HepG2 (cell line): ENCODE measurements around the gene VAV2. TPM values are rescaled to one million over a fixed set of nuclear protein-coding genes. Genes with fewer than 3 reads are reported as not detected.

ENCODE experiments used
- AKAP8 ChIP-seq: sonication (generic); formaldehyde crosslinking; IDR thresholded peaks from 2 replicates; pipeline ENCODE4 v1.5.1; 2020; ENCODE audit warnings: mild to moderate bottlenecking, missing genetic modification reagents
- BCL6 ChIP-seq: IDR thresholded peaks from 2 replicates; pipeline ENCODE4 v1.6.1; 2016; ENCODE audit warnings: missing genetic modification reagents, missing compliant biosample characterization
- GLMP ChIP-seq: sonication (generic); formaldehyde crosslinking; IDR thresholded peaks from 2 replicates; pipeline ENCODE4 v1.9.0; 2021; ENCODE audit warnings: missing genetic modification reagents, mild to moderate bottlenecking, borderline replicate concordance
- GZF1 ChIP-seq: sonication (generic); formaldehyde crosslinking; IDR thresholded peaks from 2 replicates; pipeline ENCODE4 v1.5.1; 2020; ENCODE audit warnings: mild to moderate bottlenecking, missing genetic modification reagents
- HES4 ChIP-seq: sonication (generic); formaldehyde crosslinking; IDR thresholded peaks from 2 replicates; pipeline ENCODE4 v1.9.0; 2021; ENCODE audit warnings: mild to moderate bottlenecking, missing genetic modification reagents, borderline replicate concordance
- HNRNPL ChIP-seq: fragments of 200-400 bp; formaldehyde crosslinking; IDR thresholded peaks from 2 replicates; pipeline ENCODE4 v1.6.1; 2017; ENCODE audit warnings: mild to moderate bottlenecking, low read depth, low read length
- HNRNPLL ChIP-seq: fragments of 200-400 bp; formaldehyde crosslinking; IDR thresholded peaks from 2 replicates; pipeline ENCODE4 v1.6.1; 2017; ENCODE audit warnings: mild to moderate bottlenecking, low read depth, low read length; ENCODE audit not compliant: poor library complexity, severe bottlenecking
- KDM3A ChIP-seq: IDR thresholded peaks from 2 replicates; pipeline ENCODE4 v1.6.1; 2018; ENCODE audit warnings: low read depth, missing compliant biosample characterization
- MTA1 ChIP-seq: sonication (generic); formaldehyde crosslinking; IDR thresholded peaks from 2 replicates; pipeline ENCODE4 v1.4.0; 2020; ENCODE audit warnings: missing genetic modification reagents, mild to moderate bottlenecking, borderline replicate concordance
- MTERF4 ChIP-seq: sonication (generic); formaldehyde crosslinking; IDR thresholded peaks from 2 replicates; pipeline ENCODE4 v1.8.0; 2023; ENCODE audit warnings: mild to moderate bottlenecking, missing genetic modification reagents
- MYPOP ChIP-seq: sonication (generic); formaldehyde crosslinking; IDR thresholded peaks from 2 replicates; pipeline ENCODE4 v1.8.1; 2023; ENCODE audit warnings: mild to moderate bottlenecking, moderate library complexity, missing genetic modification reagents
- NKX3-1 ChIP-seq: sonication (generic); formaldehyde crosslinking; IDR thresholded peaks from 2 replicates; pipeline ENCODE4 v1.5.0; 2020; ENCODE audit warnings: missing genetic modification reagents
- POLR2AphosphoS5 ChIP-seq: IDR thresholded peaks from 2 replicates; pipeline ENCODE4 v1.6.1; 2012; ENCODE audit warnings: low read depth, low read length
- SKI ChIP-seq: fragments of 450-650 bp; IDR thresholded peaks from one replicate; pipeline ENCODE4 v1.6.1; 2018; ENCODE audit warnings: mild to moderate bottlenecking; ENCODE audit not compliant: partially characterized antibody
- STAG1 ChIP-seq: sonication (generic); formaldehyde crosslinking; IDR thresholded peaks from 2 replicates; pipeline ENCODE4 v1.4.0; 2020; ENCODE audit warnings: missing genetic modification reagents
- UBTF ChIP-seq: sonication (generic); formaldehyde crosslinking; IDR thresholded peaks from 2 replicates; pipeline ENCODE4 v1.4.0; 2020; ENCODE audit warnings: mild to moderate bottlenecking, missing genetic modification reagents
- ZNF619 ChIP-seq: sonication (generic); formaldehyde crosslinking; IDR thresholded peaks from 2 replicates; pipeline ENCODE4 v1.4.0; 2020; ENCODE audit warnings: mild to moderate bottlenecking, missing genetic modification reagents
- ZNF660 ChIP-seq: sonication (generic); formaldehyde crosslinking; IDR thresholded peaks from 2 replicates; pipeline ENCODE4 v1.5.1; 2020; ENCODE audit warnings: mild to moderate bottlenecking, low read depth, missing genetic modification reagents, borderline replicate concordance
- ZNF724P ChIP-seq: sonication (generic); formaldehyde crosslinking; IDR thresholded peaks from 2 replicates; pipeline ENCODE4 v1.8.0; 2022; ENCODE audit warnings: missing genetic modification reagents, borderline replicate concordance
- ZNF747 ChIP-seq: sonication (generic); formaldehyde crosslinking; IDR thresholded peaks from 2 replicates; pipeline ENCODE4 v1.8.1; 2023; ENCODE audit warnings: missing genetic modification reagents, mild to moderate bottlenecking, borderline replicate concordance
- ZNF775 ChIP-seq: sonication (generic); formaldehyde crosslinking; IDR thresholded peaks from 2 replicates; pipeline ENCODE4 v1.4.0; 2020; ENCODE audit warnings: missing genetic modification reagents, mild to moderate bottlenecking, moderate library complexity, borderline replicate concordance
- ZNF788 ChIP-seq: sonication (generic); formaldehyde crosslinking; IDR thresholded peaks from 2 replicates; pipeline ENCODE4 v1.5.0; 2020; ENCODE audit warnings: mild to moderate bottlenecking, missing genetic modification reagents, borderline replicate concordance
- ZSCAN21 ChIP-seq: sonication (generic); formaldehyde crosslinking; IDR thresholded peaks from 2 replicates; pipeline ENCODE4 v1.8.0; 2022; ENCODE audit warnings: mild to moderate bottlenecking, missing genetic modification reagents, moderate library complexity, borderline replicate concordance
- polyA plus RNA-seq, 8 experiments: library from polyadenylated mRNA; depleted of rRNA in 3 of 8; stranded (reverse) in 7 of 8; unstranded in 1 of 8; fragments of >200 nt; fragmentation: Illumina TruSeq in 4 of 8; extraction: Trizol in 4 of 8; gene quantifications; 2 replicates each; pipeline versions ENCODE4 v1.2.1 to v1.2.3, GENCODE V29; 2011 to 2016; ENCODE audit warnings: low read depth in 4 of 8, missing spikeins in 1 of 8, mixed read lengths in 1 of 8; ENCODE audit not compliant: insufficient read depth in 1 of 8
- total RNA-seq, 5 experiments: library from RNA; depleted of rRNA; stranded (reverse); fragments of >200 nt; fragmentation: Illumina TruSeq; extraction: Trizol; gene quantifications; 2 replicates each; pipeline ENCODE4 v1.2.3, GENCODE V29; 2016; ENCODE audit warnings: low read depth in 1 of 5

Gene VAV2
- total and polyA plus RNA-seq, 2 of the 13 experiments (the other 11 are each of a cell fraction or from before 2014, with no cell fraction given) = 22.5 to 22.9 TPM

- TF ChIP-seq UBTF (CRISPR knock-in tag) = peak; percentile 81
- peak; percentile 84 for TF ChIP-seq HNRNPLL
- peak; percentile 46; the same call in 1 of the 2 replicates for TF ChIP-seq KDM3A
- TF ChIP-seq BCL6 (CRISPR knock-in tag) = 0 out of 2 replicates have a peak, but pooled peaks have one; percentile 13
- peak; percentile 80 for TF ChIP-seq AKAP8 (CRISPR knock-in tag)
- TF ChIP-seq ZNF724P (CRISPR knock-in tag) = 0 out of 2 replicates have a peak, but pooled peaks have one; percentile 42
- TF ChIP-seq ZNF747 (CRISPR knock-in tag) = peak; percentile 10; the same call in 1 of the 2 replicates
- peak; percentile 65; the same call in 1 of the 2 replicates for TF ChIP-seq ZSCAN21 (CRISPR knock-in tag)
- 0 out of 2 replicates have a peak, but pooled peaks have one; percentile 27 for TF ChIP-seq GZF1 (CRISPR knock-in tag)
- TF ChIP-seq SKI = no peak
- peak; percentile 65; the same call in 1 of the 2 replicates for TF ChIP-seq MYPOP (CRISPR knock-in tag)
- TF ChIP-seq HES4 (CRISPR knock-in tag) = peak; percentile 75; the same call in 1 of the 2 replicates
- peak; percentile 76 for TF ChIP-seq HNRNPL
- peak; percentile 41; the same call in 1 of the 2 replicates for TF ChIP-seq POLR2AphosphoS5
- peak; percentile 87; the same call in 1 of the 2 replicates for TF ChIP-seq ZNF619
- TF ChIP-seq ZNF660 (CRISPR knock-in tag) = 0 out of 2 replicates have a peak, but pooled peaks have one; percentile 48
- TF ChIP-seq MTERF4 (CRISPR knock-in tag) = peak; percentile 87; the same call in 1 of the 2 replicates
- 0 out of 2 replicates have a peak, but pooled peaks have one; percentile 7 for TF ChIP-seq NKX3-1 (CRISPR knock-in tag)
- no peak for TF ChIP-seq ZNF775 (CRISPR knock-in tag)
- TF ChIP-seq ZNF788 (CRISPR knock-in tag) = peak; percentile 55; the same call in 1 of the 2 replicates
- TF ChIP-seq STAG1 (CRISPR knock-in tag) = peak; percentile 49
- no peak for TF ChIP-seq GLMP (CRISPR knock-in tag)
- peak; percentile 78 for TF ChIP-seq MTA1
These were observed 883 bp upstream of the VAV2 start (continued) for GRCh38 chr9:133992780-133993634.
